GM23338 (cell line): ENCODE results near the gene CIC. TPM values are rescaled to one million over a fixed set of nuclear protein-coding genes. Genes with fewer than 3 reads are reported as not detected.

ENCODE experiments used
- ATAC-seq: fragments of 200-7000 bp; cut with Tn5 transposase; 3 replicates; pipeline ENCODE4 v1.9.1; 2020
- DNase-seq: peaks from one replicate; pipeline ENCODE4 v3.0.0-alpha.2; 2015; ENCODE audit warnings: low spot score
- H2AFZ ChIP-seq: fragments of 200-600 bp; sonication (generic); 2 replicates; pipeline ENCODE4 v1.8.0; 2016; ENCODE audit warnings: antibody characterized with exemption, mild to moderate bottlenecking, moderate library complexity
- H3F3A ChIP-seq: fragments of 200-600 bp; sonication (generic); replicated peaks from 2 replicates; pipeline ENCODE4 v1.8.0; 2017; ENCODE audit warnings: antibody characterized with exemption, mixed run types, low read depth
- H3K27ac ChIP-seq: fragments of 200-600 bp; sonication (generic); 2 replicates; pipeline ENCODE4 v1.6.1; 2016; ENCODE audit warnings: low read depth
- H3K27me3 ChIP-seq: fragments of 200-600 bp; sonication (generic); 2 replicates; pipeline ENCODE4 v1.8.0; 2016; ENCODE audit warnings: mild to moderate bottlenecking, mixed run types, moderate library complexity; ENCODE audit not compliant: insufficient read depth
- H3K36me3 ChIP-seq: fragments of 200-600 bp; sonication (generic); 2 replicates; pipeline ENCODE4 v1.8.0; 2016; ENCODE audit warnings: mild to moderate bottlenecking; ENCODE audit not compliant: insufficient read depth
- H3K4me1 ChIP-seq: fragments of 200-600 bp; sonication (generic); 2 replicates; pipeline ENCODE4 v1.8.0; 2016; ENCODE audit warnings: mild to moderate bottlenecking, moderate library complexity; ENCODE audit not compliant: insufficient read depth
- H3K4me2 ChIP-seq: fragments of 200-600 bp; sonication (generic); 2 replicates; pipeline ENCODE4 v1.7.1; 2017; ENCODE audit warnings: mixed run types
- H3K4me3 ChIP-seq: fragments of 200-600 bp; sonication (generic); 2 replicates; pipeline ENCODE4 v1.6.1; 2016; ENCODE audit warnings: mixed run types
- H3K79me2 ChIP-seq: fragments of 200-600 bp; sonication (generic); replicated peaks from 2 replicates; pipeline ENCODE4 v1.8.0; 2017; ENCODE audit warnings: mild to moderate bottlenecking; ENCODE audit not compliant: insufficient read depth
- H3K9me2 ChIP-seq: fragments of 200-600 bp; sonication (generic); 2 replicates; pipeline ENCODE4 v1.8.0; 2017; ENCODE audit not compliant: insufficient read depth
- H4K20me1 ChIP-seq: fragments of 200-600 bp; sonication (generic); replicated peaks from 2 replicates; pipeline ENCODE4 v1.8.0; 2017; ENCODE audit warnings: mild to moderate bottlenecking; ENCODE audit not compliant: insufficient read depth
- H3K27ac Mint-ChIP-seq: 2 replicates; pipeline ENCODE4 v1.8.0; 2020; ENCODE audit warnings: inconsistent platforms, mild to moderate bottlenecking, moderate library complexity, mixed read lengths
- H3K27me3 Mint-ChIP-seq: 3 replicates; pipeline ENCODE4 v1.8.0; 2022; ENCODE audit warnings: low read depth, mild to moderate bottlenecking, moderate library complexity, mixed read lengths, inconsistent platforms; ENCODE audit not compliant: insufficient read depth, poor library complexity
- H3K36me3 Mint-ChIP-seq: 3 replicates; pipeline ENCODE4 v1.8.0; 2021; ENCODE audit warnings: low read depth, mild to moderate bottlenecking, inconsistent platforms, moderate library complexity, mixed read lengths
- H3K4me1 Mint-ChIP-seq: 3 replicates; pipeline ENCODE4 v1.8.0; 2020; ENCODE audit warnings: mild to moderate bottlenecking, inconsistent platforms, mixed read lengths
- H3K4me3 Mint-ChIP-seq: 3 replicates; pipeline ENCODE4 v1.8.0; 2021; ENCODE audit warnings: moderate library complexity, mild to moderate bottlenecking, inconsistent platforms, mixed read lengths
- H3K9me3 Mint-ChIP-seq: 3 replicates; pipeline ENCODE4 v1.8.0; 2020; ENCODE audit warnings: moderate library complexity, mild to moderate bottlenecking, inconsistent platforms, mixed read lengths
- EZH2 ChIP-seq: fragments of 200-600 bp; sonication (generic); IDR thresholded peaks from one replicate; pipeline ENCODE4 v1.8.0; 2017; ENCODE audit warnings: antibody characterized with exemption, mild to moderate bottlenecking, low read depth; ENCODE audit not compliant: unreplicated experiment
- EZH2phosphoT487 ChIP-seq: fragments of 200-600 bp; sonication (generic); IDR thresholded peaks from one replicate; pipeline ENCODE4 v1.8.1; 2018; ENCODE audit warnings: antibody characterized with exemption; ENCODE audit not compliant: unreplicated experiment
- JUNB ChIP-seq: IDR thresholded peaks from one replicate; pipeline ENCODE4 v1.6.1; 2016; ENCODE audit warnings: antibody characterized with exemption; ENCODE audit not compliant: unreplicated experiment
- NANOG ChIP-seq: IDR thresholded peaks from 2 replicates; pipeline ENCODE4 v1.6.1; 2016; ENCODE audit warnings: antibody characterized with exemption, borderline replicate concordance
- POLR2AphosphoS5 ChIP-seq: IDR thresholded peaks from 2 replicates; pipeline ENCODE4 v1.6.1; 2016; ENCODE audit warnings: antibody characterized with exemption, low read depth
- ZNF114 ChIP-seq: fragments of 250-450 bp; sonication (Bioruptor Pico); IDR thresholded peaks from 2 replicates; pipeline ENCODE4 v1.5.0; 2020; ENCODE audit warnings: mild to moderate bottlenecking, moderate library complexity
- ZNF331 ChIP-seq: fragments of 250-450 bp; sonication (Bioruptor Pico); IDR thresholded peaks from 2 replicates; pipeline ENCODE4 v1.5.0; 2020; ENCODE audit warnings: low read depth, mild to moderate bottlenecking, moderate library complexity
- polyA plus RNA-seq: library from polyadenylated mRNA; unstranded; fragments of >200 nt; fragmentation: Nextera tagmentation; extraction: Ambion mirVana; gene quantifications from 2 replicates; pipeline ENCODE4 v1.2.1, GENCODE V29; 2016
- total RNA-seq: library from RNA; depleted of rRNA; stranded (reverse); fragments of >200 nt; shearing (Covaris generic); gene quantifications from 2 replicates; pipeline ENCODE4 v1.2.3, GENCODE V29; 2014
- TF ChIP-seq, protein P1 (sequence below), 2 experiments: fragments of 200-600 bp in 1 of 2; sonication (generic) in 1 of 2; conservative IDR thresholded peaks; 2 replicates each; pipeline versions ENCODE4 v1.5.1 to v1.6.1; 2016 to 2017; ENCODE audit warnings: antibody characterized with exemption in 2 of 2, low read depth in 2 of 2, mild to moderate bottlenecking in 2 of 2, moderate library complexity in 1 of 2

The CIC gene
- total and polyA plus RNA-seq, 2 experiments from 2014 or later = 13.2 to 42.0 TPM

DNA sequence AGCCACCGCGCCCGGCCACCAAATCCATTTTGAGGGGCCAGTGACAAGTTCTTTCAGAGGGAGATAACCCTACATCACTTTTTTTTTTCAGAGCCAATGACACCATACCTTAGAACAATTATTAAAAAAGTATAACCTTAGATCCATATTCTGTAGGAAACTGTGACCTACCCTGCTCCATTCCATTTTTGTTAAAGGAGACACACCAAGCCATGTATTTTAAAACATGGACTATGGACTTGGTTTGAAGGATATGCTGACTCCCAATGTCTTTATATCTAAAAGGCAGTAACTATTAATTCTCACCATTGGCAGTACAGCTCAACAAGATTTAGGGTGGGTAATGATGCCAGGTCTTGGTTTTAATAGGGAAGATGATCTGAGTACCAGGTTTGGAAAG, 27.8 kb upstream of the CIC start:
- Histone ChIP-seq H3K4me2 (peak overlapping the region; percentile 90), H3K79me2 (peaks cover 21% of the 10 kb centered on the region), H2AFZ (no peak overlapping the region), H3K9me2 (no peaks in the 10 kb centered on the region), H3K36me3 (no peaks in the 10 kb centered on the region), H4K20me1 (peaks cover 28% of the 10 kb centered on the region; the same call in 1 of the 2 replicates), H3K4me3 (peak overlapping the region; percentile 87), H3F3A (0 out of 2 replicates have a peak, but pooled peaks cover 14% of the 10 kb centered on the region), H3K27me3 (no peaks in the 10 kb centered on the region), H3K27ac (no peak overlapping the region), H3K4me1 (peaks cover 22% of the 10 kb centered on the region)
- Mint-ChIP-seq H3K4me1 (peaks cover 16% of the 10 kb centered on the region), H3K27ac (no peak overlapping the region), H3K4me3 (peak overlapping the region; percentile 91), H3K36me3 (peaks cover 25% of the 10 kb centered on the region), H3K9me3 (no peaks in the 10 kb centered on the region; the same call in 2 of the 3 replicates), H3K27me3 (peaks cover 20% of the 10 kb centered on the region)
- ATAC-seq (no peak), DNase-seq (no peak)
- TF ChIP-seq ZNF331 (CRISPR knock-in tag) = no peak
- no peak for TF ChIP-seq POLR2AphosphoS5
- TF ChIP-seq EZH2 = no peak
- no peak for TF ChIP-seq EZH2phosphoT487
- no peak for TF ChIP-seq ZNF114 (CRISPR knock-in tag)
- TF ChIP-seq, protein P1, sequence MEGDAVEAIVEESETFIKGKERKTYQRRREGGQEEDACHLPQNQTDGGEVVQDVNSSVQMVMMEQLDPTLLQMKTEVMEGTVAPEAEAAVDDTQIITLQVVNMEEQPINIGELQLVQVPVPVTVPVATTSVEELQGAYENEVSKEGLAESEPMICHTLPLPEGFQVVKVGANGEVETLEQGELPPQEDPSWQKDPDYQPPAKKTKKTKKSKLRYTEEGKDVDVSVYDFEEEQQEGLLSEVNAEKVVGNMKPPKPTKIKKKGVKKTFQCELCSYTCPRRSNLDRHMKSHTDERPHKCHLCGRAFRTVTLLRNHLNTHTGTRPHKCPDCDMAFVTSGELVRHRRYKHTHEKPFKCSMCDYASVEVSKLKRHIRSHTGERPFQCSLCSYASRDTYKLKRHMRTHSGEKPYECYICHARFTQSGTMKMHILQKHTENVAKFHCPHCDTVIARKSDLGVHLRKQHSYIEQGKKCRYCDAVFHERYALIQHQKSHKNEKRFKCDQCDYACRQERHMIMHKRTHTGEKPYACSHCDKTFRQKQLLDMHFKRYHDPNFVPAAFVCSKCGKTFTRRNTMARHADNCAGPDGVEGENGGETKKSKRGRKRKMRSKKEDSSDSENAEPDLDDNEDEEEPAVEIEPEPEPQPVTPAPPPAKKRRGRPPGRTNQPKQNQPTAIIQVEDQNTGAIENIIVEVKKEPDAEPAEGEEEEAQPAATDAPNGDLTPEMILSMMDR (conservative IDR thresholded peaks at IDR 0.05; ENCODE audit: low read depth in 2 of 2) = no peak
- TF ChIP-seq NANOG = no peak

DNA sequence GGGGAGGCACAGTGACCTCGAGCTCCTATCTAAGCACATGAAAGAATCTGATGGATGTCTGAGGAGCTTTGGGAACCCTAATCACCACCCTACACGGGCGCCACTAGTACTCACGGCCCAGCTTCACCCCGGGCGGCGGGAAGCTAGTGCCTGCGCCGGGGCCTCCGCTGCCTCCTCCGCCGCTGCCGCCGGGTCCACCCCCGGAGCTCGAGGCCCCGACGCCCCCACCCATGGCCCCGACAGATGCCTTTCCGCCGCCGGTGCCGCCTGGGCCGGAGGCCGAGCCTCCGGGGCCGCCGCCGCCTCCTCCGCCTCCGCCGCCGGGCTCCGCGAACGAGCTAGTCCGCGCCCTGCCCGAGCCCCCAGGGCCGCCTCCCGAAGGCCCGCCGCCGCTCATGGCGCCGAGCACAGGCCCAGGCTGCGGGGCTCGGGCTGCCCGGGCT, 27.0 kb upstream of the CIC start:
- Histone ChIP-seq H3K4me2 (peak overlapping the region; percentile 90), H3F3A (peaks cover 22% of the 10 kb centered on the region), H3K27ac (no peak overlapping the region), H3K4me1 (peaks cover 30% of the 10 kb centered on the region), H2AFZ (peak overlapping the region; percentile 57; the same call in 1 of the 2 replicates), H3K9me2 (no peaks in the 10 kb centered on the region), H4K20me1 (peaks cover 26% of the 10 kb centered on the region; the same call in 1 of the 2 replicates), H3K4me3 (peak overlapping the region; percentile 87), H3K27me3 (no peaks in the 10 kb centered on the region), H3K79me2 (peaks cover 21% of the 10 kb centered on the region), H3K36me3 (no peaks in the 10 kb centered on the region)
- Mint-ChIP-seq H3K27me3 (peaks cover 18% of the 10 kb centered on the region), H3K4me3 (peak overlapping the region; percentile 91), H3K36me3 (peaks cover 18% of the 10 kb centered on the region), H3K27ac (no peak overlapping the region), H3K9me3 (no peaks in the 10 kb centered on the region; the same call in 2 of the 3 replicates), H3K4me1 (peaks cover 24% of the 10 kb centered on the region)
- TF ChIP-seq JUNB = no peak
- no peak for TF ChIP-seq NANOG
- no peak for ATAC-seq
- DNase-seq = no peak
